ENCODE data around the gene CISTR. TPM values are rescaled to one million over a fixed set of nuclear protein-coding genes. Genes with fewer than 3 reads are reported as not detected.

The CISTR gene
- total and polyA plus RNA-seq, 4 donors: not detected

GRCh38 chr12:53761306-53761705, 9.5 kb upstream of the CISTR start:
- no peak for ATAC-seq (ENCODE audit: insufficient read depth, low FRiP score)
- no peak overlapping the region for H3K4me3 ChIP-seq
- H3K36me3 ChIP-seq (ENCODE audit: control insufficient read depth in 4 of 4, insufficient read depth in 4 of 4, low read length in 4 of 4): no peaks in the 10 kb centered on the region
- no peak overlapping the region for H3K27ac ChIP-seq (ENCODE audit: low read depth in 1 of 2, low read length in 1 of 2)
- H3K9ac ChIP-seq (ENCODE audit: insufficient read depth in 1 of 2, low read length in 2 of 2): no peak overlapping the region
- H3K4me1 ChIP-seq (ENCODE audit: control insufficient read depth in 5 of 5, insufficient read depth in 5 of 5, low read length in 5 of 5): peaks cover 0 to 9% (median 0%) of the 10 kb centered on the region in 5 donors
- TF ChIP-seq, protein P1, sequence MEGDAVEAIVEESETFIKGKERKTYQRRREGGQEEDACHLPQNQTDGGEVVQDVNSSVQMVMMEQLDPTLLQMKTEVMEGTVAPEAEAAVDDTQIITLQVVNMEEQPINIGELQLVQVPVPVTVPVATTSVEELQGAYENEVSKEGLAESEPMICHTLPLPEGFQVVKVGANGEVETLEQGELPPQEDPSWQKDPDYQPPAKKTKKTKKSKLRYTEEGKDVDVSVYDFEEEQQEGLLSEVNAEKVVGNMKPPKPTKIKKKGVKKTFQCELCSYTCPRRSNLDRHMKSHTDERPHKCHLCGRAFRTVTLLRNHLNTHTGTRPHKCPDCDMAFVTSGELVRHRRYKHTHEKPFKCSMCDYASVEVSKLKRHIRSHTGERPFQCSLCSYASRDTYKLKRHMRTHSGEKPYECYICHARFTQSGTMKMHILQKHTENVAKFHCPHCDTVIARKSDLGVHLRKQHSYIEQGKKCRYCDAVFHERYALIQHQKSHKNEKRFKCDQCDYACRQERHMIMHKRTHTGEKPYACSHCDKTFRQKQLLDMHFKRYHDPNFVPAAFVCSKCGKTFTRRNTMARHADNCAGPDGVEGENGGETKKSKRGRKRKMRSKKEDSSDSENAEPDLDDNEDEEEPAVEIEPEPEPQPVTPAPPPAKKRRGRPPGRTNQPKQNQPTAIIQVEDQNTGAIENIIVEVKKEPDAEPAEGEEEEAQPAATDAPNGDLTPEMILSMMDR (IDR thresholded peaks at IDR 0.05; ENCODE audit: control extremely low read depth, extremely low read depth): no peak
- peaks cover 0 to 74% (median 34%) of the 10 kb centered on the region in 3 donors for H3K27me3 ChIP-seq (ENCODE audit: control insufficient read depth in 3 of 3, insufficient read depth in 3 of 3, low read length in 2 of 3)
- DNase-seq: no peak
- no peaks in the 10 kb centered on the region for H3K9me3 ChIP-seq (ENCODE audit: control insufficient read depth in 4 of 4, insufficient read depth in 3 of 4, low read length in 3 of 4)

GRCh38 chr12:53759261-53759660, 7.5 kb upstream of the CISTR start:
- peaks cover 0 to 72% (median 31%) of the 10 kb centered on the region in 3 donors for H3K27me3 ChIP-seq (ENCODE audit: control insufficient read depth in 3 of 3, insufficient read depth in 3 of 3, low read length in 2 of 3)

GRCh38 chr12:53758730-53759103, 6.9 kb upstream of the CISTR start:
- DNase-seq: no peak
- no peak for ATAC-seq (ENCODE audit: insufficient read depth, low FRiP score)
- WGBS, 2 donors: 55 to 65% methylated on average over 8 of the region's 8 CpGs
- no peak overlapping the region for H3K27ac ChIP-seq (ENCODE audit: low read depth in 1 of 2, low read length in 1 of 2)
- no peak overlapping the region for H3K9ac ChIP-seq (ENCODE audit: insufficient read depth in 1 of 2, low read length in 2 of 2)
- H3K36me3 ChIP-seq (ENCODE audit: control insufficient read depth in 4 of 4, insufficient read depth in 4 of 4, low read length in 4 of 4): no peaks in the 10 kb centered on the region
- peaks cover 0 to 77% (median 37%) of the 10 kb centered on the region in 3 donors for H3K27me3 ChIP-seq (ENCODE audit: control insufficient read depth in 3 of 3, insufficient read depth in 3 of 3, low read length in 2 of 3)
- H3K4me3 ChIP-seq: no peak overlapping the region
- no peaks in the 10 kb centered on the region for H3K9me3 ChIP-seq (ENCODE audit: control insufficient read depth in 4 of 4, insufficient read depth in 3 of 4, low read length in 3 of 4)
- TF ChIP-seq, protein P1 (IDR thresholded peaks at IDR 0.05; ENCODE audit: control extremely low read depth, extremely low read depth): no peak
- H3K4me1 ChIP-seq (ENCODE audit: control insufficient read depth in 5 of 5, insufficient read depth in 5 of 5, low read length in 5 of 5): peaks cover 0 to 16% (median 0%) of the 10 kb centered on the region in 5 donors

More at GRCh38 chr12:53759261-53759660, 7.5 kb upstream of the CISTR start:
- H3K27ac ChIP-seq (ENCODE audit: low read depth in 1 of 2, low read length in 1 of 2): no peak overlapping the region
- no peaks in the 10 kb centered on the region for H3K9me3 ChIP-seq (ENCODE audit: control insufficient read depth in 4 of 4, insufficient read depth in 3 of 4, low read length in 3 of 4)
- H3K4me3 ChIP-seq: no peak overlapping the region
- ATAC-seq (ENCODE audit: insufficient read depth, low FRiP score) (no peak), DNase-seq (no peak)
- H3K9ac ChIP-seq (ENCODE audit: insufficient read depth in 1 of 2, low read length in 2 of 2): no peak overlapping the region
- 85 to 94% methylated on average over 2 of the region's 2 CpGs for WGBS, 2 donors
- TF ChIP-seq, protein P1 (IDR thresholded peaks at IDR 0.05; ENCODE audit: control extremely low read depth, extremely low read depth): no peak
- H3K36me3 ChIP-seq (ENCODE audit: control insufficient read depth in 4 of 4, insufficient read depth in 4 of 4, low read length in 4 of 4): no peaks in the 10 kb centered on the region
- peaks cover 0 to 16% (median 0%) of the 10 kb centered on the region in 5 donors for H3K4me1 ChIP-seq (ENCODE audit: control insufficient read depth in 5 of 5, insufficient read depth in 5 of 5, low read length in 5 of 5)
